Endothelial cell of umbilical vein (primary cell): Measurements from ENCODE around the gene NDUFA13. TPM values are rescaled to one million over a fixed set of nuclear protein-coding genes. Genes with fewer than 3 reads are reported as not detected.

ENCODE experiments used
- BruUV-seq: library from RNA; stranded (reverse); fragments of 400-500 nt; replicated peaks from 2 replicates; lab custom pipeline; 2021; lab: Mats Ljungman, UMichigan
- CTCF ChIA-PET: fragments of 300-600, 350-600 bp; sonication (Branson Sonifier 250); formaldehyde crosslinking; loops from one replicate; lab custom pipeline; 2021; ENCODE audit warnings: antibody characterized with exemption, inconsistent platforms; lab: Charles Lee
- POLR2A ChIA-PET: fragments of 300-600, 350-600 bp; sonication (Branson Sonifier 250); formaldehyde crosslinking; loops from one replicate; lab custom pipeline; 2021; ENCODE audit warnings: antibody characterized with exemption, inconsistent platforms; lab: Charles Lee
- DNase-seq: peaks from one replicate; pipeline ENCODE4 v3.0.0-alpha.2; 2011; ENCODE audit warnings: low read depth, low spot score
- FAIRE-seq: peaks from 2 replicates; lab custom pipeline; 2011; peaks lifted over from hg19 to GRCh38; lab: Jason Lieb, UNC
- H2AFZ ChIP-seq: 2 replicates; pipeline ENCODE4 v1.6.0; 2012; ENCODE audit warnings: low read depth, low read length, control low read depth, inconsistent platforms
- H3K27ac ChIP-seq: 2 replicates; pipeline ENCODE4 v1.5.1; 2011; ENCODE audit warnings: low read depth, mild to moderate bottlenecking, control low read depth, low read length, moderate library complexity; ENCODE audit not compliant: insufficient read depth
- H3K27me3 ChIP-seq, 2 experiments: 2 replicates each; pipeline versions ENCODE4 v1.6.0 to v1.6.1; 2011; ENCODE audit warnings: low read length in 2 of 2, mixed read lengths in 1 of 2; ENCODE audit not compliant: control insufficient read depth in 2 of 2, insufficient read depth in 2 of 2
- H3K36me3 ChIP-seq, 2 experiments: 2 replicates in 1 of 2; 3 replicates in 1 of 2; pipeline ENCODE4 v1.5.1; 2011; ENCODE audit warnings: low read length in 2 of 2, mild to moderate bottlenecking in 1 of 2, moderate library complexity in 1 of 2; ENCODE audit not compliant: control insufficient read depth in 2 of 2, insufficient read depth in 2 of 2; ENCODE audit errors: extremely low read depth in 1 of 2
- H3K4me1 ChIP-seq: 3 replicates; pipeline ENCODE4 v1.5.1; 2011; ENCODE audit warnings: mild to moderate bottlenecking, low read length; ENCODE audit not compliant: control insufficient read depth, insufficient read depth; ENCODE audit errors: extremely low read depth
- H3K4me2 ChIP-seq: 2 replicates; pipeline ENCODE4 v1.6.1; 2011; ENCODE audit warnings: low read length, control low read depth, mixed read lengths; ENCODE audit not compliant: insufficient read depth
- H3K4me3 ChIP-seq, 3 experiments: fragments of 200-600 bp in 1 of 3; sonication (generic), shearing (Covaris generic) in 1 of 3; replicated peaks in 1 of 3; 2 replicates each; pipeline ENCODE4 v1.5.1; 2011 to 2016; ENCODE audit warnings: control low read depth in 3 of 3, low read length in 3 of 3, mild to moderate bottlenecking in 2 of 3, inconsistent platforms in 1 of 3, low read depth in 1 of 3, moderate library complexity in 1 of 3; ENCODE audit not compliant: insufficient read depth in 1 of 3
- H3K79me2 ChIP-seq: 2 replicates; pipeline ENCODE4 v1.6.0; 2012; ENCODE audit warnings: low read length, inconsistent platforms; ENCODE audit not compliant: control insufficient read depth, insufficient read depth
- H3K9ac ChIP-seq: replicated peaks from 2 replicates; pipeline ENCODE3; 2011; ENCODE audit warnings: low read length, control low read depth; ENCODE audit not compliant: insufficient read depth; ENCODE audit errors: extremely low read depth
- H3K9me1 ChIP-seq: replicated peaks from 3 replicates; pipeline ENCODE4 v1.6.0; 2011; ENCODE audit warnings: mild to moderate bottlenecking, low read length; ENCODE audit not compliant: control insufficient read depth, insufficient read depth; ENCODE audit errors: extremely low read depth
- H3K9me3 ChIP-seq: replicated peaks from 2 replicates; pipeline ENCODE4 v1.5.1; 2012; ENCODE audit warnings: low read length, inconsistent platforms; ENCODE audit not compliant: control insufficient read depth, insufficient read depth
- H4K20me1 ChIP-seq: replicated peaks from 2 replicates; pipeline ENCODE3; 2011; ENCODE audit warnings: mild to moderate bottlenecking, low read length; ENCODE audit not compliant: control insufficient read depth, insufficient read depth; ENCODE audit errors: extremely low read depth
- CTCF ChIP-seq, 2 donors: IDR thresholded peaks; 1 replicate in 1 of 2; 2 replicates in 1 of 2; pipeline ENCODE4 v1.5.1; 2011; ENCODE audit warnings: low read length in 2 of 2, mild to moderate bottlenecking in 2 of 2, moderate library complexity in 2 of 2, control low read depth in 1 of 2, inconsistent platforms in 1 of 2, low read depth in 1 of 2; ENCODE audit not compliant: insufficient read depth in 1 of 2; ENCODE audit errors: extremely low read depth in 1 of 2
- EZH2 ChIP-seq: IDR thresholded peaks from 2 replicates; pipeline ENCODE4 v1.6.1; 2012; ENCODE audit warnings: borderline replicate concordance, low read depth, mild to moderate bottlenecking, moderate library complexity, low read length, inconsistent platforms; ENCODE audit not compliant: severe bottlenecking
- FOS ChIP-seq: IDR thresholded peaks from 2 replicates; pipeline ENCODE4 v1.6.1; 2011; ENCODE audit warnings: mild to moderate bottlenecking, low read length, moderate library complexity, borderline replicate concordance; ENCODE audit not compliant: insufficient read depth
- GATA2 ChIP-seq: IDR thresholded peaks from 2 replicates; pipeline ENCODE4 v1.7.0; 2011; ENCODE audit warnings: low read depth, mild to moderate bottlenecking, moderate library complexity, mixed read lengths, low read length; ENCODE audit not compliant: insufficient read length, insufficient read depth
- JUN ChIP-seq: IDR thresholded peaks from 2 replicates; pipeline ENCODE4 v1.6.1; 2011; ENCODE audit warnings: borderline replicate concordance, low read depth; ENCODE audit not compliant: insufficient read length, insufficient read depth
- MAX ChIP-seq: IDR thresholded peaks from 2 replicates; pipeline ENCODE4 v1.6.1; 2011; ENCODE audit not compliant: insufficient read depth, insufficient read length
- MYC ChIP-seq: IDR thresholded peaks from one replicate; pipeline ENCODE4 v1.6.1; 2011; ENCODE audit warnings: mild to moderate bottlenecking, low read depth, low read length
- POLR2A ChIP-seq: IDR thresholded peaks from 2 replicates; pipeline ENCODE4 v1.6.1; 2012; ENCODE audit warnings: low read depth, mild to moderate bottlenecking, control low read depth, low read length
- POLR2AphosphoS5 ChIP-seq: IDR thresholded peaks from 2 replicates; pipeline ENCODE4 v1.6.1; 2012; ENCODE audit warnings: low read depth, mild to moderate bottlenecking, control low read depth, low read length, moderate library complexity; ENCODE audit not compliant: insufficient read depth
- dilution Hi-C: fragments of 300-500 bp; cut with MboI; formaldehyde crosslinking; loops from one replicate; pipeline ENCODE4 v1.15.0; 2019; ENCODE audit warnings: low sequenced_read_pairs; ENCODE audit not compliant: extremely low pct_ligation_motif_present
- intact Hi-C: fragments of 100-400 bp; cut with micrococcal nuclease; formaldehyde crosslinking; loops from one replicate; pipeline ENCODE4 v1.10.0; 2022
- polyA plus RNA-seq, 4 experiments: library from polyadenylated mRNA; depleted of rRNA in 3 of 4; stranded (reverse) in 3 of 4; unstranded in 1 of 4; fragments of >200 nt; gene quantifications; 2 replicates each; pipeline versions ENCODE4 v1.2.1 to v1.2.3, GENCODE V29; 2011 to 2012; ENCODE audit warnings: missing spikeins in 1 of 4
- total RNA-seq: library from RNA; stranded (reverse); gene quantifications from 2 replicates; pipeline ENCODE4 v1.2.3, GENCODE V29; 2021

NDUFA13 gene
- total and polyA plus RNA-seq, 2 donors (not counting 3 experiments of a cell fraction or from before 2014, with no cell fraction given): 246 to 799 TPM

- CTCF ChIA-PET: no interaction called here
- Histone ChIP-seq H3K79me2 (no peaks in the 10 kb centered on the region), H2AFZ (no peak overlapping the region), H3K27ac (no peak overlapping the region), H3K4me2 (no peak overlapping the region), H3K9ac (no peak overlapping the region), H3K27me3 (peaks cover 2 to 3% of the 10 kb centered on the region in 2 experiments), H3K9me1 (no peaks in the 10 kb centered on the region), H4K20me1 (no peaks in the 10 kb centered on the region), H3K36me3 (no peaks in the 10 kb centered on the region), H3K4me3 (no peak overlapping the region), H3K9me3 (no peaks in the 10 kb centered on the region), H3K4me1 (no peaks in the 10 kb centered on the region)
- TF ChIP-seq POLR2A (no peak), FOS (no peak), EZH2 (no peak), MYC (no peak), MAX (no peak), POLR2AphosphoS5 (no peak), CTCF (IDR thresholded peaks at IDR 0.05; ENCODE audit: extremely low read depth in 1 of 2, insufficient read depth in 1 of 2, low read depth in 1 of 2, low read length in 2 of 2) (no peak), GATA2 (no peak), JUN (no peak)
- no peak for DNase-seq
- FAIRE-seq: no peak
- intact Hi-C loops: no loop called here
- dilution Hi-C loops: no loop called here
- no TSS peak for BruUV-seq
- POLR2A ChIA-PET: no interaction called here
Observed at GRCh38 chr19:19545707-19546106, 29.7 kb downstream of the NDUFA13 start.
